Erythroblast (primary cell): Measurements from ENCODE around the gene AFDN.

Source experiments
- GATA1 ChIP-seq: IDR thresholded peaks from 2 replicates; pipeline ENCODE4 v1.6.1; 2011; ENCODE audit warnings: low read depth, mild to moderate bottlenecking, control low read depth, low read length, moderate library complexity
- POLR2A ChIP-seq: IDR thresholded peaks from 2 replicates; pipeline ENCODE4 v1.6.1; 2011; ENCODE audit warnings: mild to moderate bottlenecking, low read length

DNA sequence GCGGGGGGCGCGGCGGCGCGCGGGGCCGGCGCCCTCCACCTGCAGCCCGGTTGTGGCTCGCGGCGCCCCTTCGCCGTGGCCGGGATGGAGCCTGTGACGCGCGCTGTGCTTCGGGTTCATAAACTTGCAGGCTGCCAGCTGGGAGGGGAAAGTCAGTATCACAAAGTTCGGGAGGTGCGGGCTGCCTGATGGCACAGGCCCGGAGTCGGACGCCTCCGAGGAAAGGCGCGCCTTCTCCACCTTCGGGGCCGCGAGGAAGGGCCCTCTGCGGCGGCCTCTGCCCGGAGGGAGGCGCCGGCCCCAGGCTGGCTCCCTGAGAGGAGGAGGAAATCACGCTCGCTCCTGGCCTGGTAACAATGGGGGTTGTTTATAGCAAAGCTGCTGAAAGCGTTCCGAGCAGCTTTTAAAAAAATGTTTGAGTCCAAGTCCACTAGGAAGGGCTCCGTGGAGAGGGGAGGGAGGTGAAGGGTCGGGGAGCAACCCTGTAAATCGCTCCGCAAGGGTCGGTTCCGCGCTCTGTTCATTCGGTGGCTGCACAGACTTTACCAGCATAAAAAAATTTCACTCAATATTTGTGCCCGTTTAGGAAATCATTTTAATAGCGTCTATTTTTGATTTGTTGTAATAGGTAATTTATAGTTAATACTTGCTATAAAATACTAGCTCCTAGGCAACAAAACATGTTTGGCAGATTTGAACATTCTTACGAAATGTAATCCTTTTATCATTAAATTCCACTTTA, 1.0 kb downstream of the AFDN start:
- TF ChIP-seq POLR2A (no peak), GATA1 (no peak)
